H1 (cell line): ENCODE data around the gene FSTL4. TPM values are rescaled to one million over a fixed set of nuclear protein-coding genes. Genes with fewer than 3 reads are reported as not detected.

ENCODE experiments used
- CTCF ChIA-PET: fragments of 300-600 bp; sonication (Branson Sonifier 250); formaldehyde crosslinking; loops from one replicate; lab custom pipeline; 2021; ENCODE audit not compliant: partially characterized antibody; lab: Charles Lee
- POLR2A ChIA-PET: fragments of 300-600 bp; sonication (Branson Sonifier 250); formaldehyde crosslinking; loops from one replicate; lab custom pipeline; 2021; ENCODE audit warnings: inconsistent platforms; ENCODE audit not compliant: partially characterized antibody; lab: Charles Lee
- DNase-seq, 2 experiments: peaks; one replicate each; pipeline versions ENCODE4 v3.0.0 to v3.0.0-alpha.2; 2010 to 2022; ENCODE audit warnings: low spot score in 2 of 2, low read depth in 1 of 2, mixed read lengths in 1 of 2
- FAIRE-seq: peaks from 2 replicates; lab custom pipeline; 2011; peaks lifted over from hg19 to GRCh38; lab: Jason Lieb, UNC
- H2AFZ ChIP-seq: 2 replicates; pipeline ENCODE4 v1.8.1; 2012; ENCODE audit warnings: low read length, inconsistent platforms
- H2AK5ac ChIP-seq: 2 replicates; pipeline ENCODE4 v1.6.1; 2013; ENCODE audit warnings: low read depth, low read length
- H2BK120ac ChIP-seq: replicated peaks from 2 replicates; pipeline ENCODE3; 2013; ENCODE audit warnings: low read depth, low read length, inconsistent platforms
- H2BK12ac ChIP-seq: 2 replicates; pipeline ENCODE4 v1.6.1; 2013; ENCODE audit warnings: low read depth, low read length
- H2BK15ac ChIP-seq: 2 replicates; pipeline ENCODE4 v1.6.1; 2013; ENCODE audit warnings: low read length
- H2BK20ac ChIP-seq: 2 replicates; pipeline ENCODE4 v1.6.1; 2013; ENCODE audit warnings: low read length
- H2BK5ac ChIP-seq: 2 replicates; pipeline ENCODE4 v1.6.1; 2013; ENCODE audit warnings: low read depth, low read length
- H3K14ac ChIP-seq: 2 replicates; pipeline ENCODE4 v1.6.1; 2013; ENCODE audit warnings: inconsistent platforms; ENCODE audit not compliant: insufficient read length
- H3K18ac ChIP-seq: 2 replicates; pipeline ENCODE4 v1.6.1; 2013; ENCODE audit warnings: low read length; ENCODE audit errors: extremely low read depth
- H3K23ac ChIP-seq: 2 replicates; pipeline ENCODE4 v1.6.1; 2013; ENCODE audit warnings: inconsistent platforms; ENCODE audit not compliant: insufficient read length
- H3K23me2 ChIP-seq: 2 replicates; pipeline ENCODE4 v1.6.1; 2013; ENCODE audit warnings: low read depth, low read length
- H3K27ac ChIP-seq: 2 replicates; pipeline ENCODE4 v1.6.1; 2011; ENCODE audit warnings: low read depth, low read length, inconsistent platforms
- H3K27me3 ChIP-seq, 4 experiments: replicated peaks in 1 of 4; 1 replicate in 1 of 4; 2 replicates in 3 of 4; pipeline versions ENCODE4 v1.6.1 to v1.8.1; 2011 to 2013; ENCODE audit warnings: low read length in 3 of 4, mild to moderate bottlenecking in 3 of 4, inconsistent platforms in 2 of 4, mixed read lengths in 2 of 4, moderate library complexity in 1 of 4; ENCODE audit not compliant: control insufficient read depth in 3 of 4, insufficient read depth in 3 of 4; ENCODE audit errors: extremely low read depth in 1 of 4
- H3K36me3 ChIP-seq, 4 experiments: 2 replicates each; pipeline versions ENCODE4 v1.6.1 to v1.8.1; 2011 to 2013; ENCODE audit warnings: mild to moderate bottlenecking in 4 of 4, low read length in 3 of 4, moderate library complexity in 2 of 4, control low read depth in 1 of 4, inconsistent platforms in 1 of 4; ENCODE audit not compliant: insufficient read depth in 4 of 4, control insufficient read depth in 2 of 4
- H3K4ac ChIP-seq: replicated peaks from 2 replicates; pipeline ENCODE3; 2013; ENCODE audit warnings: low read length, low read depth, mixed read lengths, inconsistent platforms; ENCODE audit not compliant: insufficient read length
- H3K4me1 ChIP-seq, 4 experiments: replicated peaks in 1 of 4; 1 replicate in 1 of 4; 2 replicates in 3 of 4; pipeline versions ENCODE4 v1.6.1 to v1.8.1; 2011 to 2013; ENCODE audit warnings: low read length in 3 of 4, inconsistent platforms in 2 of 4, mixed read lengths in 1 of 4; ENCODE audit not compliant: insufficient read depth in 4 of 4, control insufficient read depth in 3 of 4
- H3K4me2 ChIP-seq, 2 experiments: 2 replicates each; pipeline versions ENCODE4 v1.6.1 to v1.8.1; 2011 to 2013; ENCODE audit warnings: low read depth in 2 of 2, low read length in 2 of 2, control low read depth in 1 of 2, inconsistent platforms in 1 of 2, mild to moderate bottlenecking in 1 of 2; ENCODE audit not compliant: insufficient read depth in 1 of 2
- H3K4me3 ChIP-seq, 4 experiments: fragments of 200-600, 300-600 bp in 1 of 4; sonication (generic), shearing (Covaris generic), sonication (Bioruptor Twin) in 1 of 4; 2 replicates each; pipeline versions ENCODE4 v1.5.1 to v1.8.1; 2011 to 2016; ENCODE audit warnings: low read length in 4 of 4, low read depth in 3 of 4, control low read depth in 2 of 4, inconsistent platforms in 2 of 4, mild to moderate bottlenecking in 2 of 4, mixed read lengths in 1 of 4, moderate library complexity in 1 of 4; ENCODE audit not compliant: insufficient read depth in 2 of 4; ENCODE audit errors: extremely low read depth in 1 of 4
- H3K56ac ChIP-seq: replicated peaks from 2 replicates; pipeline ENCODE3; 2013; ENCODE audit warnings: low read depth, mild to moderate bottlenecking, mixed read lengths, low read length, inconsistent platforms; ENCODE audit not compliant: insufficient read length
- H3K79me1 ChIP-seq: 2 replicates; pipeline ENCODE4 v1.6.1; 2013; ENCODE audit warnings: low read depth, low read length, control low read depth
- H3K79me2 ChIP-seq, 2 experiments: 2 replicates each; pipeline versions ENCODE4 v1.6.1 to v1.8.1; 2012 to 2013; ENCODE audit warnings: low read length in 2 of 2, mild to moderate bottlenecking in 2 of 2, inconsistent platforms in 1 of 2; ENCODE audit not compliant: insufficient read depth in 2 of 2, control insufficient read depth in 1 of 2
- H3K9ac ChIP-seq, 4 experiments: replicated peaks in 1 of 4; 1 replicate in 1 of 4; 2 replicates in 3 of 4; pipeline versions ENCODE4 v1.6.1 to v1.8.1; 2011 to 2013; ENCODE audit warnings: low read depth in 3 of 4, low read length in 3 of 4, control low read depth in 2 of 4, mild to moderate bottlenecking in 2 of 4, moderate library complexity in 2 of 4, inconsistent platforms in 1 of 4; ENCODE audit errors: extremely low read depth in 1 of 4
- H3K9me3 ChIP-seq, 2 experiments: 2 replicates each; pipeline versions ENCODE4 v1.6.1 to v1.8.1; 2012 to 2013; ENCODE audit warnings: mild to moderate bottlenecking in 2 of 2, moderate library complexity in 2 of 2, control low read depth in 1 of 2, inconsistent platforms in 1 of 2, low read depth in 1 of 2, low read length in 1 of 2, mixed read lengths in 1 of 2; ENCODE audit not compliant: insufficient read depth in 2 of 2
- H4K20me1 ChIP-seq, 2 experiments: replicated peaks in 1 of 2; 2 replicates each; pipeline versions ENCODE3 to v1.8.1; 2011 to 2013; ENCODE audit warnings: inconsistent platforms in 2 of 2, low read length in 2 of 2, mild to moderate bottlenecking in 1 of 2; ENCODE audit not compliant: insufficient read depth in 2 of 2, control insufficient read depth in 1 of 2
- H4K5ac ChIP-seq: 2 replicates; pipeline ENCODE4 v1.6.1; 2013; ENCODE audit warnings: low read length, low read depth, mixed read lengths, inconsistent platforms; ENCODE audit not compliant: insufficient read length
- H4K8ac ChIP-seq: 2 replicates; pipeline ENCODE4 v1.8.0; 2013; ENCODE audit warnings: mild to moderate bottlenecking, moderate library complexity, low read length, inconsistent platforms; ENCODE audit not compliant: insufficient read depth; ENCODE audit errors: extremely low read depth
- H4K91ac ChIP-seq: replicated peaks from 2 replicates; pipeline ENCODE3; 2013; ENCODE audit warnings: low read length, mixed read lengths, inconsistent platforms; ENCODE audit not compliant: insufficient read length
- ASH2L ChIP-seq: fragments of 200-600, 300-600 bp; sonication (generic); IDR thresholded peaks from one replicate; pipeline ENCODE4 v1.7.1; 2017; ENCODE audit warnings: low read length
- BCL11A ChIP-seq, 2 experiments: IDR thresholded peaks; one replicate each; pipeline ENCODE4 v1.6.1; 2011; ENCODE audit warnings: low read depth in 2 of 2, low read length in 2 of 2, mild to moderate bottlenecking in 2 of 2
- CBX5 ChIP-seq: fragments of 300-800, 300-1000 bp; sonication (generic); IDR thresholded peaks from 2 replicates; pipeline ENCODE4 v1.7.1; 2016; ENCODE audit warnings: antibody characterized with exemption, low read length, low read depth
- GABPA ChIP-seq: IDR thresholded peaks from 2 replicates; pipeline ENCODE4 v1.6.1; 2011; ENCODE audit warnings: mild to moderate bottlenecking, low read length, moderate library complexity, borderline replicate concordance; ENCODE audit not compliant: insufficient read depth
- MAFK ChIP-seq: IDR thresholded peaks from 2 replicates; pipeline ENCODE4 v1.6.1; 2012; ENCODE audit warnings: low read depth, mild to moderate bottlenecking, improper control_type of control experiment, low read length
- NRF1 ChIP-seq: IDR thresholded peaks from 2 replicates; pipeline ENCODE4 v1.6.1; 2011; ENCODE audit warnings: mild to moderate bottlenecking, low read depth, low read length, improper control_type of control experiment
- POU5F1 ChIP-seq: IDR thresholded peaks from 2 replicates; pipeline ENCODE4 v1.6.1; 2011; ENCODE audit warnings: low read depth, mild to moderate bottlenecking, low read length, moderate library complexity
- RNF2 ChIP-seq: fragments of 200-900, 300-1000 bp; sonication (generic); IDR thresholded peaks from 2 replicates; pipeline ENCODE4 v1.7.1; 2016; ENCODE audit warnings: borderline replicate concordance, low read depth, mild to moderate bottlenecking, antibody characterized with exemption, low read length; ENCODE audit not compliant: poor library complexity, severe bottlenecking; ENCODE audit errors: missing control alignments
- RXRA ChIP-seq: IDR thresholded peaks from 2 replicates; pipeline ENCODE4 v1.6.1; 2011; ENCODE audit warnings: low read depth, mild to moderate bottlenecking, low read length, moderate library complexity; ENCODE audit not compliant: insufficient read depth
- TAF1 ChIP-seq: IDR thresholded peaks from 2 replicates; pipeline ENCODE4 v1.6.1; 2011; ENCODE audit warnings: mild to moderate bottlenecking, low read depth, low read length
- TBP ChIP-seq: IDR thresholded peaks from 2 replicates; pipeline ENCODE4 v1.6.1; 2011; ENCODE audit warnings: low read depth, low read length, improper control_type of control experiment
- TEAD4 ChIP-seq: IDR thresholded peaks from 2 replicates; pipeline ENCODE4 v1.6.1; 2012; ENCODE audit warnings: low read depth, low read length, inconsistent platforms, mixed read lengths
- YY1 ChIP-seq: IDR thresholded peaks from 2 replicates; pipeline ENCODE4 v1.6.1; 2011; ENCODE audit warnings: low read depth, mild to moderate bottlenecking, low read length
- ZNF274 ChIP-seq: IDR thresholded peaks from 2 replicates; pipeline ENCODE4 v1.7.0; 2012; ENCODE audit warnings: low read length, borderline replicate concordance; ENCODE audit errors: extremely low read depth
- WGBS, 2 experiments: shearing (Covaris generic) in 1 of 2; methylation state at CpG; one replicate each; pipeline versions ENCODE4 v1.1.6 to v1.1.7; 2013 to 2015; ENCODE audit warnings: low lambda C conversion rate in 2 of 2, mixed read lengths in 2 of 2, inconsistent platforms in 1 of 2, low coverage in 1 of 2, missing lambda C conversion rate in 1 of 2; ENCODE audit not compliant: insufficient replicate concordance in 2 of 2, insufficient coverage in 1 of 2, insufficient read length in 1 of 2; ENCODE audit errors: extremely low coverage in 1 of 2, missing lambda C conversion rate in 1 of 2; 5-methylcytosine and 5-hydroxymethylcytosine counted together
- polyA plus RNA-seq, 7 experiments: library from polyadenylated mRNA; depleted of rRNA in 3 of 7; stranded (reverse) in 5 of 7; unstranded in 2 of 7; fragments of >200 nt in 5 of 7; fragments of 200-250 nt in 2 of 7; gene quantifications; 1 replicate in 5 of 7; 2 replicates in 1 of 7; 4 replicates in 1 of 7; pipeline versions ENCODE4 v1.2.1 to v1.2.3, GENCODE V29; 2011 to 2013; ENCODE audit warnings: missing spikeins in 2 of 7, mixed read lengths in 2 of 7
- total RNA-seq: library from RNA; stranded (reverse); fragmentation: NEBNext Ultra II Directional; extraction: Animal tissue kit (Norgen Biotek cat#: 25700); gene quantifications from 2 replicates; pipeline ENCODE4 v1.2.1, GENCODE V29; 2021
- TF ChIP-seq, protein P1 (sequence below): IDR thresholded peaks from 2 replicates; pipeline ENCODE4 v1.6.1; 2012; ENCODE audit warnings: inconsistent platforms

Gene FSTL4
- total and polyA plus RNA-seq, 2 of the 8 experiments (the other 6 are each of a cell fraction or from before 2014, with no cell fraction given), result 3.1 to 4.1 TPM

DNA sequence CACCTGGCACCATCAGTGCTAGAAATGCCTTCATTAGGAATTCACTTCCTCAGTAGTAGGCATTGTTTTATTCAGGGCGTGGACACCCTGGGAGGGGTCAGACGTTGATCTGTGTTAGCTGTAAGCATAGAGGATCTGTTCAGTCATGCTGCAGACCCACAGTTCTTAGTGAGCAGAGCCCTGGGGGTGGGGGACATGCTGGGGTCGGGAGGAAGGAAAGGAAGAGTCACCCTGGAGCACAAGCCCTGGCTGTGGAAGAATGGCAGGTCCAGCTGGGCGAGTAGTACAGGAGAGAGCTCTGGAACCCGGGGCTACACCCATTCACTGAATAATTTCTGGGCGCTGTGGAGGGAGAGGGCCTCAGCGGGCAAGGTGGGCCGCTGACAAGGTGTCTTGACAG lies 172.5 kb downstream of the FSTL4 start:
- Histone ChIP-seq H2BK5ac (no peak overlapping the region), H4K91ac (no peak overlapping the region), H3K23me2 (no peaks in the 10 kb centered on the region), H3K14ac (no peak overlapping the region), H2AFZ (no peak overlapping the region), H3K79me2 (no peaks in the 10 kb centered on the region), H3K4ac (no peak overlapping the region), H3K18ac (no peak overlapping the region), H3K56ac (no peak overlapping the region), H3K4me3 (no peak overlapping the region), H3K36me3 (no peaks in the 10 kb centered on the region), H3K27ac (no peak overlapping the region), H3K79me1 (no peaks in the 10 kb centered on the region), H3K23ac (no peak overlapping the region), H3K4me2 (no peak overlapping the region), H2AK5ac (no peak overlapping the region), H3K4me1 (peaks cover 0 to 2% (median 0%) of the 10 kb centered on the region in 4 experiments; a peak in 1 of 7 replicates), H4K20me1 (no peaks in the 10 kb centered on the region), H4K5ac (no peak overlapping the region), H3K9me3 (no peaks in the 10 kb centered on the region), H2BK12ac (no peak overlapping the region), H2BK15ac (no peak overlapping the region), H2BK20ac (no peak overlapping the region), H2BK120ac (no peak overlapping the region), H3K9ac (no peak overlapping the region), H4K8ac (no peak overlapping the region), H3K27me3 (no peaks in the 10 kb centered on the region)
- ChIA-PET POLR2A (interaction anchor here (1.0 to 2.2 kb wide), 3 partner anchors 11 to 16 kb away, joined by 3 to 6 read pairs (median 3); no protein-coding TSS in a partner anchor), CTCF (interaction anchor here (1.0 to 5.7 kb wide), 7 partner anchors 11 to 429 kb away, joined by 3 to 32 read pairs (median 4); no protein-coding TSS in a partner anchor)
- FAIRE-seq (no peak), DNase-seq (no peak)
- TF ChIP-seq TBP (no peak), YY1 (no peak), TEAD4 (no peak), POU5F1 (no peak), GABPA (no peak), RNF2 (no peak), NRF1 (no peak), RXRA (no peak), MAFK (no peak), CBX5 (no peak), ZNF274 (no peak), TAF1 (no peak), ASH2L (no peak), BCL11A (IDR thresholded peaks at IDR 0.05; ENCODE audit: low read depth in 2 of 2, low read length in 2 of 2) (no peak)
- TF ChIP-seq, protein P1, sequence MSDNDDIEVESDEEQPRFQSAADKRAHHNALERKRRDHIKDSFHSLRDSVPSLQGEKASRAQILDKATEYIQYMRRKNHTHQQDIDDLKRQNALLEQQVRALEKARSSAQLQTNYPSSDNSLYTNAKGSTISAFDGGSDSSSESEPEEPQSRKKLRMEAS, result no peak
- 87% methylated on average over 6 of the region's 8 CpGs; no CpG with 5 or more reads in 1 of the 2 experiments for WGBS, 2 experiments
